ENCODE results near the gene SUPV3L1. TPM values are rescaled to one million over a fixed set of nuclear protein-coding genes. Genes with fewer than 3 reads are reported as not detected.

The SUPV3L1 gene
- total and polyA plus RNA-seq, 9 of the 15 experiments (the other 6 are each of a cell fraction or from before 2014, with no cell fraction given): 45.2 to 156 (median 92.6) TPM

- TF ChIP-seq PATZ1 (CRISPR knock-in tag; IDR thresholded peaks at IDR 0.05; ENCODE audit: borderline replicate concordance) (no peak), POLR2AphosphoS5 (IDR thresholded peaks at IDR 0.05; ENCODE audit: control insufficient read depth, insufficient read depth, low read depth, low read length) (no peak), C11orf30 (IDR thresholded peaks at IDR 0.05; ENCODE audit: low read depth) (no peak), DPF2 (IDR thresholded peaks at IDR 0.05) (peak; percentile 29; the same call in 1 of the 2 replicates), HMGXB4 (CRISPR knock-in tag; IDR thresholded peaks at IDR 0.05) (no peak), FIP1L1 (IDR thresholded peaks at IDR 0.05; ENCODE audit: low read depth, low read length, poor library complexity, severe bottlenecking) (no peak), SP1 (CRISPR knock-in tag; IDR thresholded peaks at IDR 0.05) (no peak), RBFOX2 (IDR thresholded peaks at IDR 0.05; ENCODE audit: low read depth, low read length) (no peak), SOX6 (IDR thresholded peaks at IDR 0.05) (peak; percentile 28; the same call in 1 of the 2 replicates), HINFP (tag; conservative IDR thresholded peaks at IDR 0.05; ENCODE audit: low read depth) (no peak), HOXB6 (CRISPR knock-in tag; IDR thresholded peaks at IDR 0.05; ENCODE audit: borderline replicate concordance) (no peak), ZBTB26 (CRISPR knock-in tag; IDR thresholded peaks at IDR 0.05) (no peak), ARID1B (IDR thresholded peaks at IDR 0.05) (0 out of 2 replicates have a peak, but pooled peaks have one; percentile 10), E4F1 (CRISPR knock-in tag; IDR thresholded peaks at IDR 0.05; ENCODE audit: borderline replicate concordance) (no peak)
Observed at GRCh38 chr10:69211104-69211503, 31.1 kb downstream of the SUPV3L1 start (continued).

Measured in K562 (cell line).